ENCODE measurements around the gene PROZ. TPM values are rescaled to one million over a fixed set of nuclear protein-coding genes. Genes with fewer than 3 reads are reported as not detected.
"Not testable (repeated sequence)": the region's sequence is repeated elsewhere in the genome, so short reads cannot be mapped to it uniquely, and the experiment has no call there.

PROZ gene
- total RNA-seq, 1 experiment from 2014 or later, result not detected

DNA sequence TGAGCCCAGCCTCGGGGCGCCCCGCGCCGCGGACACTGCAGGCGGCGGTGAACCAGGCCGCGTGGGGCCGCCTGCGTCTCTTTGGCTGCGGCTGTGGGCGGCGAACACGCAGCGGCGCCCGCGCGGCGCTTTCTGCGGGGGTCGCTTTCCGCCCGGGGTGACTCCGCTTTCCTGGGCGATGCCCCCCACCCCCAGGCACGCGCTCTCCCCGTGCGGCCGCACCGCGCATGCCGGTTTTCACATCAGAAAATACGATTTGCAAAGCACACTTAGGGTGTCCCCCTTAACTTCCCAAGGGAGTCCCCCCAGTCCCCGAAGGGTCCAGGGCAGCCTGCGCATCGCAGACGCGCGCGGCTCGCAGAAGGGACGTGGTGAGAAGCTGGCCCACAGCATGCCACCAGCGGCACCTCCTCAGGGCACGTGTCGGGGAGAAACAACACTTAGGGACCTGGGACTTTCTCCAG lies 47.6 kb upstream of the PROZ start:
- Histone ChIP-seq H3K4me3 (replicated peaks in 1 of 2; ENCODE audit: low read depth in 1 of 2, low read length in 2 of 2) (no peak overlapping the region), H3K27ac (ENCODE audit: low read depth, low read length) (no peak overlapping the region), H3K79me2 (ENCODE audit: insufficient read depth, low read length) (no peaks in the 10 kb centered on the region), H3K4me1 (ENCODE audit: control insufficient read depth in 1 of 2, insufficient read depth in 2 of 2, low read length in 2 of 2) (no peaks in the 10 kb centered on the region), H3K9me3 (ENCODE audit: control insufficient read depth in 1 of 2, insufficient read depth in 1 of 2, low read depth in 1 of 2, low read length in 2 of 2) (no peaks in the 10 kb centered on the region), H3K36me3 (ENCODE audit: control insufficient read depth in 1 of 2, insufficient read depth in 2 of 2, low read length in 2 of 2) (no peaks in the 10 kb centered on the region), H3K27me3 (ENCODE audit: insufficient read depth, low read length) (no peaks in the 10 kb centered on the region), H3K9ac (ENCODE audit: low read length) (no peak overlapping the region), H3K9me2 (ENCODE audit: insufficient read depth) (no peaks in the 10 kb centered on the region), H4K20me1 (ENCODE audit: insufficient read depth) (no peaks in the 10 kb centered on the region), H3K4me2 (ENCODE audit: low read length) (no peak overlapping the region), H2AFZ (ENCODE audit: low read depth, low read length, poor library complexity, severe bottlenecking) (no peak overlapping the region)
- ChIA-PET POLR2A (no interaction called here), CTCF (no interaction called here), RAD21 (ENCODE audit: low non-redundant PET in 1 of 2, low total read pairs in 2 of 2, uncharacterized antibody in 2 of 2, unreplicated experiment in 2 of 2) (no interaction called here)
- no peak for DNase-seq (ENCODE audit: low read depth, low spot score)
- ATAC-seq, result no peak
- TF ChIP-seq REST (IDR thresholded peaks at IDR 0.05; ENCODE audit: low read depth) (no peak), SP1 (IDR thresholded peaks at IDR 0.05; ENCODE audit: low read depth) (no peak), ELF1 (IDR thresholded peaks at IDR 0.05; ENCODE audit: borderline replicate concordance, low read depth) (no peak)
- intact Hi-C loops (cut with micrococcal nuclease), result no loop called here
- no TSS peak for BruUV-seq (replicated peaks)

- H3K4me2 ChIP-seq (ENCODE audit: low read length); H3K36me3 ChIP-seq (ENCODE audit: control insufficient read depth in 1 of 2, insufficient read depth in 2 of 2, low read length in 2 of 2); H3K9me2 ChIP-seq (ENCODE audit: insufficient read depth); CTCF ChIA-PET; H3K9ac ChIP-seq (ENCODE audit: low read length); POLR2A ChIA-PET; ATAC-seq; RAD21 ChIA-PET (ENCODE audit: low non-redundant PET in 1 of 2, low total read pairs in 2 of 2, uncharacterized antibody in 2 of 2, unreplicated experiment in 2 of 2); H2AFZ ChIP-seq (ENCODE audit: low read depth, low read length, poor library complexity, severe bottlenecking); intact Hi-C loops (cut with micrococcal nuclease); H3K4me3 ChIP-seq (replicated peaks in 1 of 2; ENCODE audit: low read depth in 1 of 2, low read length in 2 of 2); H4K20me1 ChIP-seq (ENCODE audit: insufficient read depth); H3K9me3 ChIP-seq (ENCODE audit: control insufficient read depth in 1 of 2, insufficient read depth in 1 of 2, low read depth in 1 of 2, low read length in 2 of 2); H3K4me1 ChIP-seq (ENCODE audit: control insufficient read depth in 1 of 2, insufficient read depth in 2 of 2, low read length in 2 of 2); BruUV-seq (replicated peaks); H3K27me3 ChIP-seq (ENCODE audit: insufficient read depth, low read length); DNase-seq (ENCODE audit: low read depth, low spot score); H3K27ac ChIP-seq (ENCODE audit: low read depth, low read length); H3K79me2 ChIP-seq (ENCODE audit: insufficient read depth, low read length): not testable (repeated sequence)
Observed at GRCh38 chr13:113111821-113112220, 46.6 kb upstream of the PROZ start.

- intact Hi-C loops (cut with micrococcal nuclease); POLR2A ChIA-PET; CTCF ChIA-PET: not testable (repeated sequence)
Observed at GRCh38 chr13:113112475-113112874, 46.0 kb upstream of the PROZ start.

More at GRCh38 chr13:113112475-113112874, 46.0 kb upstream of the PROZ start:
- H2AFZ ChIP-seq (ENCODE audit: low read depth, low read length, poor library complexity, severe bottlenecking); ATAC-seq; H3K9ac ChIP-seq (ENCODE audit: low read length); H4K20me1 ChIP-seq (ENCODE audit: insufficient read depth); H3K9me3 ChIP-seq (ENCODE audit: control insufficient read depth in 1 of 2, insufficient read depth in 1 of 2, low read depth in 1 of 2, low read length in 2 of 2); H3K79me2 ChIP-seq (ENCODE audit: insufficient read depth, low read length); H3K36me3 ChIP-seq (ENCODE audit: control insufficient read depth in 1 of 2, insufficient read depth in 2 of 2, low read length in 2 of 2); H3K9me2 ChIP-seq (ENCODE audit: insufficient read depth); RAD21 ChIA-PET (ENCODE audit: low non-redundant PET in 1 of 2, low total read pairs in 2 of 2, uncharacterized antibody in 2 of 2, unreplicated experiment in 2 of 2); H3K4me3 ChIP-seq (replicated peaks in 1 of 2; ENCODE audit: low read depth in 1 of 2, low read length in 2 of 2); BruUV-seq (replicated peaks); DNase-seq (ENCODE audit: low read depth, low spot score); H3K27me3 ChIP-seq (ENCODE audit: insufficient read depth, low read length); H3K4me2 ChIP-seq (ENCODE audit: low read length); H3K4me1 ChIP-seq (ENCODE audit: control insufficient read depth in 1 of 2, insufficient read depth in 2 of 2, low read length in 2 of 2); H3K27ac ChIP-seq (ENCODE audit: low read depth, low read length): not testable (repeated sequence)

Data from HCT116 (cell line).